ENCODE results near the gene PARD3.

The PARD3 gene

DNA sequence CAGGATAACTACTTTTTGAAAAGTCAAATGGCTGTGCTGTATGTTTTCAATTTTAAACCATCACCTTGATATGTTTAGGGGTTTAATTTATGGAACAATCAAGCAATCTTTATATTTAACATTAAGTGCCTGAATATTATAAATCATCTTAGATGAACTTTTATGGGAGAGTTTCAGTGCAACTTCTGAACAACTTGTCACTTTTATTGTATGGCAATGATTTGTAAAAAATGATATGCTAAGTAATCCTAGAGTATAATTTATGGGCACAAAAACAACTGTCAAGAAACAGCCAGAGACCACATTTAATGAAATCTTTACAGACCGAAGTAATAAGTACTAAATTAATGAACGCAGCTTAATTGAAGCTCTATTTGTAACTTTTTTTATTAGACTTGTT is 498.9 kb downstream of the PARD3 start:
- DNase-seq, result no peak

- DNase-seq, result no peak
These were observed 500.6 kb downstream of the PARD3 start for GRCh38 chr10:34314457-34314856.

GRCh38 chr10:34313888-34314287 is 501.2 kb downstream of the PARD3 start:
- no peak for DNase-seq

- DNase-seq, result no peak
These were observed 501.7 kb downstream of the PARD3 start for GRCh38 chr10:34313353-34313752.

GRCh38 chr10:34311679-34312078 is 503.4 kb downstream of the PARD3 start:
- DNase-seq, result no peak

DNA sequence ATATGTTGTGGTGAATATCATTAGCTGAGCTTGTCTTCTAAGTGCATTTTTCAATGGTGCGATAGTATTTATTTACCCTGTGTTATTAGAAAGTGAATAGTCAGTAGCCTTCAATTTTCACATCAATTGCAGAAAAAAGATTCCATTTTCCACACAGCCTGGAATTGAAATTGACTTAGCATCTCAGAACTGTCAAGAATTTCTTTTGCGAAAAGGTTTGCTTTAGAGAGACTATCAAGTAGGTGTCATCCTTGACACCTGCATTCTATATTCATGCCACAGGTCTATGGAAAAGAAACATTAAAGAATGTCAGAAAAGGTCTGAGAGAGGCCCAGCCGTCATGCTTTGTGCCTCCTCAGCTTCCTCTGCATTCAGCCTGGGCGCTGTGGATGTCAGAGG is 504.9 kb downstream of the PARD3 start:
- DNase-seq, result no peak

GRCh38 chr10:34305189-34305588 is 509.9 kb downstream of the PARD3 start:
- no peak for DNase-seq

DNA sequence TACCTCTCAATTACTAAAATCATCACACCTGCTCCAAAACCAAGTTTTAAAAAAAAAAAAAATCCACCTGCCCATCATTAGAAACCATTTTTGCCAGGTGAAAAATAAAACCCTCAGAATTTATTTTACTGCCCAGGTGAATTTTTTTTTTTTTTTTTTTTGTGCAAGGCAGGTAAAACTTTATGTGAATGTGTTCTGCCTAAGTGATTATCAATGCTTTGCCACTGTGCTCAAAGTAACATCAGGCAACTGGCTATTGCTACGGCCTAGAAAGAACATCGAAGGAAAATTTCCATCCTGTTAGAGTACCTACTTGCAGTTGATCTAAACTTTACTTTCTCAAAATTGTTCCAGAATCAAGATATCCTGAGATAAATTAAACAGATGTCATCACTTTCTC is 512.1 kb downstream of the PARD3 start:
- no peak for DNase-seq

- DNase-seq, result no peak
These were observed 515.9 kb downstream of the PARD3 start for GRCh38 chr10:34299105-34299611.

GRCh38 chr10:34298346-34298818 is 516.7 kb downstream of the PARD3 start:
- DNase-seq, result no peak

- no peak for DNase-seq
These were observed 517.4 kb downstream of the PARD3 start for GRCh38 chr10:34297541-34298345.

- no peak for DNase-seq
These were observed 520.0 kb downstream of the PARD3 start for GRCh38 chr10:34295142-34295548.

DNA sequence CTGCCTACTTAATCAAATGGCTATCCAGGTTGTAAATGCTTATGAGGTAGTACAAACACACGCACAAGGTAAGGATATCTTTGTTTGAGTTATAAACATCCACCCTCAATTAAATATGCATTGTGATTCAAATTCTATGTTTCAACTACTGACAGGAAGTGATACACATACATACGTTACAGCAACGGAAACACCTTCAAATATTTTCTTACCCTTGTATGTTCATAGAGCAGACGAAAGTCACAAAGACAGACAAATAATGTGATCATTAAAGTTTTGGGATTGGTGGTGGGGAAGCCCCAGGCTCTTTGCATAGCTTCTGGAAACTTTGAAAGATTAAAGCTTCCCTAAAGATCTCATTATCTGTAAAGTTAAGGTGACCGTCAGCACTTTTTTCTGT is 521.0 kb downstream of the PARD3 start:
- DNase-seq, result no peak

- DNase-seq, result no peak
These were observed 522.4 kb downstream of the PARD3 start for GRCh38 chr10:34292675-34293074.

- DNase-seq, result no peak
These were observed 522.9 kb downstream of the PARD3 start for GRCh38 chr10:34292194-34292565.

DNA sequence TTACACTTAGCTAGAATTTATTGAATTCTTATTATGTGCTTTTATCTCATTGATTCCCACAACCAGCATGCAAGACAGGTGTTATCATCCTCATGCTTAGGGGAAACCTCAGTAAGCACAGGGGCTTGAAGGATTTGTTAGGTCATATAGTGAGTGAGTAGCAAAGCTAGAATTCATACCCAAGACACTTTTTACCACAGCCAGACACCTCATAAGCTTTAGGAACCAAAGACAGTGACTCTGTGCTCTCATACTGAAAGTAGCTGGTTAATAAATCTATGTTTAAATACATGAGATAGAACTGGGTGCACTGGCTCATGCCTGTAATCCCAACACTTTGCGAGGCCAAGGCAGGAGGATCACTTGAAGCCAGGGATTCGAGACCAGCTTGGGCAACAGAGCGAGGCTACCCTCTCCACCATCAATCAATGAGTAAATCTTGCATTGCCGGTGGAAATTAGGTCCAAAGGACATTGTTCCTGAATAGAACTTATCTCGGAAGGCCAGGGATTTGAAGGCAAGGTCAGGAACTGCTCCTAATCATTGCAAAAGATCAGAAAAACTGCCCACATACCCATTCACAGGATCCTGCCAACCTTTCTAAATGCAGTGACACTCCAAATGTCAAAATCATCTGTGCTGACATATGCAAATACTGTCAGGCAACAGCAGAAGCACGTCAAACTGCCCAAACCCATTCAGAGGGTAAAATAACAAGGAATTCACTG is 523.5 kb downstream of the PARD3 start:
- no peak for DNase-seq

GRCh38 chr10:34290412-34291081 is 524.5 kb downstream of the PARD3 start:
- no peak for DNase-seq

DNA sequence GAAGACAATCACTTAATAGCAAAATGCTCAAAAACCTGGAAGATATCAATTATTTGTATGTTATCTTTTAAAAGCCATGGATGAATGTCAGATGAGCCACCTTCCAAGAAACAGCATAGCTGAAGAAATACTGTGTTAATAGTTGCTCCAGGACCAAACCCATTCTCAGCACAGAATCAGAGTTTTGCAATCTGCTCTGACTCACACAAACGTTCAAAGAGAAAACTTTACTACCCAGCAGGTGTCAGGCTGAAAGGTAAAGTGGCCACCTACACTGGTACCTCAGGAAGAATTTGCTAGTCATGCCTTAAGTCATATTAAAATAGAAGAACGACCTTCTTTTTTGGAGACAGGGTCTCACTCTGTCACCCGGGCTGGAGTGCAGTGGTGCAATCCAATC is 526.5 kb downstream of the PARD3 start:
- no peak for DNase-seq

DNA sequence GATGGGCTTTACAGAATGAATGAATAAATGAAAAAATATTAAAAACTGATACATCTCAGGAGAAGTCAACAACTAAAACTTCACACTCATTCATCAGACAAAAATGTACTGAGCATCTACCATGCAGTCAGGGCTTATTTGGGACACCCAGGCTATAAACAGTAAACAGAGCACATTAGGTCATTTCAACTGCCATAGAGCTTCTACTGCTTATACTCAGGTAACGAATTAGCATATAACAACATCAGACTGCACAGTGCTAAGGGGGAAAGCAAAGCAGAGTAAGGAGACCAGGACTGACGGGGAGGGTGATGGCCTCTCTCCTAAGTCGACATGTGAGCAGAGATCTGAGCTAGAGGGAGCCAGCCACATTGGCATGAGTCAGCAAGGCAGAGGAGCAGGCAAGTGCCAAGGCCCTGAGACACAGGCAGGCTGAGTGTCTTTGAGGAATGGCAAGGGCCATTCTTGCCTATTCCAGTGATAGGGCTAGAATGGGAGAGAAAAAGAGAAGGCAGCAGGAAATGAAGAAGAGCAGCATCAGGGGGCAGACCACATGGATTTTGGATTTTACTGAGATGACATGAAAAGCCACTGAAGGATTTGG is 528.9 kb downstream of the PARD3 start:
- no peak for DNase-seq

- no peak for DNase-seq
These were observed 533.2 kb downstream of the PARD3 start for GRCh38 chr10:34281661-34282582.

GRCh38 chr10:34280599-34281374 is 534.3 kb downstream of the PARD3 start:
- no peak for DNase-seq

Data from NCI-H2029 treated with DMSO at 0.1 percent for 48 hours (cell line).